Breast epithelium (tissue), 3 donors: ENCODE data around the gene NDUFAF8.

Experiments
- CTCF ChIP-seq, 3 donors: fragments of 450-650 bp; IDR thresholded peaks; one replicate each; pipeline ENCODE4 v1.5.1; 2016 to 2017; ENCODE audit warnings: antibody characterized with exemption in 3 of 3, mild to moderate bottlenecking in 3 of 3, moderate library complexity in 3 of 3
- POLR2AphosphoS5 ChIP-seq, 3 donors: sonication (generic); formaldehyde crosslinking; IDR thresholded peaks; one replicate each; pipeline ENCODE4 v1.6.1; 2017; ENCODE audit warnings: antibody characterized with exemption in 3 of 3

GRCh38 chr17:81279278-81280275 lies 40.5 kb downstream of the NDUFAF8 start:
- TF ChIP-seq CTCF (IDR thresholded peaks at IDR 0.05) (no peak), POLR2AphosphoS5 (IDR thresholded peaks at IDR 0.05) (no peak)
